ENCODE data around the gene TMA7.

The TMA7 gene

DNA sequence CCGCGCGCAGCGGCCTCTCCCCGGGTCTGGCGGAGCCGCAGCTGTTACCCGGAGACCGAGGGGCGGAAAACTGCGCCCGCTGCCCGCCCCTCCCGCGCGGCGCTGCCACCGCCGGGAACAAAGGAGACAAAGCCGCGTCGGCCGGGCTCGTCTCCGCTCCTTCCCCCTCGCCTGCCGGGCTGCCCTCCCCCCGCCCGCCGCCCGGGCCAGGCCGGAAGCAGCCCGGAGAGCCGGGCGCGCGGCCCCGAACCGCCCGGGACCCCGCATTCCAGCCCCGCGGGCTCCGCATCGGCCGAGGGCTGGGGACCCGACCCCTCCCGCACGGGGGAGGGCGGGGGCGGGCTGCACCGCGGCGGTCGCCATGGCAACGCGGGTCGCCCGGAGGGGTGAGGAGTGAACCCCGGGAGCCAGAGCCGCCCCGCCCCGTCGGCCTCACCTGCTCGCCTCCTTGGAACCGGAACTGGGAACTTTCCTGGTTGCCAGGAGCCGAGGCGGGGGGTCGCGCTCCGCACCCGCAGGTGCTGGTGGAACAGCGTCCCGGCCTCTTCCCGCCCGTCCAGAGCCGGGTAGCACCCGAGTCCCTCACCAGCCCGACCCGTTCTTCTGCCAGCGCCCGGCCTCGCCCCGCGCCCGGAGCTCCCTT, 10.6 kb upstream of the TMA7 start:
- TF ChIP-seq, protein P1, sequence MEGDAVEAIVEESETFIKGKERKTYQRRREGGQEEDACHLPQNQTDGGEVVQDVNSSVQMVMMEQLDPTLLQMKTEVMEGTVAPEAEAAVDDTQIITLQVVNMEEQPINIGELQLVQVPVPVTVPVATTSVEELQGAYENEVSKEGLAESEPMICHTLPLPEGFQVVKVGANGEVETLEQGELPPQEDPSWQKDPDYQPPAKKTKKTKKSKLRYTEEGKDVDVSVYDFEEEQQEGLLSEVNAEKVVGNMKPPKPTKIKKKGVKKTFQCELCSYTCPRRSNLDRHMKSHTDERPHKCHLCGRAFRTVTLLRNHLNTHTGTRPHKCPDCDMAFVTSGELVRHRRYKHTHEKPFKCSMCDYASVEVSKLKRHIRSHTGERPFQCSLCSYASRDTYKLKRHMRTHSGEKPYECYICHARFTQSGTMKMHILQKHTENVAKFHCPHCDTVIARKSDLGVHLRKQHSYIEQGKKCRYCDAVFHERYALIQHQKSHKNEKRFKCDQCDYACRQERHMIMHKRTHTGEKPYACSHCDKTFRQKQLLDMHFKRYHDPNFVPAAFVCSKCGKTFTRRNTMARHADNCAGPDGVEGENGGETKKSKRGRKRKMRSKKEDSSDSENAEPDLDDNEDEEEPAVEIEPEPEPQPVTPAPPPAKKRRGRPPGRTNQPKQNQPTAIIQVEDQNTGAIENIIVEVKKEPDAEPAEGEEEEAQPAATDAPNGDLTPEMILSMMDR (IDR thresholded peaks at IDR 0.05; ENCODE audit: borderline replicate concordance, insufficient read depth, low read depth, low read length) = no peak
- peak overlapping the region; percentile 75 for H3K4me3 ChIP-seq (ENCODE audit: low read depth, low read length)

DNA sequence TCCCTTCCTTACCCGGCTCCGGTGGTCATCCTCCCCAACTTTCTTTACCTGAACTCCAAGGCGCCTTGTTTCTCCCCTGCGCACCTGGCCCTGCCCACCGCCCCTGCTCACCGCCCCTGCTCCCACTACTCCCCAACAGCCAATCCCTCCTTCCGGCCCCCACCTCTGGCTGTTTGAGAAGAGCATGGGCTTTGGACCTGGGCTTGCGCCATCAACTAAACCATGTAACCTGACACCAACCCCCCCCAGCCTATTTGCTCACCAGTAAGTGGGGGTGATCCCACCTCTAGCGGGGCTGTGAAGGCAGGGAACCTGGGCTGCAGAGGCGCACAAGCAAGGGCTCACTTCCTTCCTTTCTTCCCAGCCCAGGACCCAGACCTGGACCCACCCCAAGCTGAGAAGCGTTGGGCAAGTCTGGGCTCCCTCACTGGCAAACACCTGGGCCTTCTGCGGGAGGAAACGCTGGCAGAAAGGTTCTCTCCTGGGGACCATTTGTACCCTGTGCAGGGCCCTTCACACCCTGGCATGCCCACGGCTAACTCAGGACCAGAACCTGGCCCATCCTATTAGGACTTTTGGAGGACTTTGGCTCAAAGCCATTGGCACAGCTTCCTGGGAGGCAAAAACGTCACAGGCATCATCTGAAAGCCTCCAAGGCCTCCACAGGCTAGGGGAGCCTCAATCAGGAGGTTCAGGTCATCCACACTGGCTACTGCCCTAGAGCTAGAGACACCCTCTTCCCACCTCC, 9.9 kb upstream of the TMA7 start, which contains the start of gene PLXNB1:
PLXNB1 (minus strand) TSS at position 127 of the 748 bp plus-strand sequence. CDS start 5,475 bp downstream, outside the sequence.
- TF ChIP-seq, protein P1 (IDR thresholded peaks at IDR 0.05; ENCODE audit: borderline replicate concordance, insufficient read depth, low read depth, low read length) = no peak
- peak within 1 kb of the TSS; percentile 75 for H3K4me3 ChIP-seq (ENCODE audit: low read depth, low read length)

DNA sequence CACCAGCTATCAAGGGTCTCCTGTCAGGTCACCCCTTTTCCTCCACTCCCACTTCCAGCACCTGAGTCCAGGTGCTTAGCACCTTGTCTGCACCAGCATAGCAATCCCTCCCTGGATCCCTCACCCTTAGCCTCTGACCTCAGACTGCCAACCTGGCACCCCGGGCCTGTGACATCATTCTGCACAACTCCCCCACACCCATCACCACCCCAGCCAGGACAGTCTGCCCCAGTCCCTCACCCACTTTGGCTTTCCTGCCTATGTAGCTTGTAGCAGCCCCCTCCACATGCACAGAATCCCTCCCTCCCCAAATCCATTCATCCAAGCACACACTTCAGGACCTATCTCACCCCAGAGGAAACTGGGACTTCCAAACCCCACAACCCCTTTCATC, 9.4 kb upstream of the TMA7 start:
- no peak overlapping the region for H3K4me3 ChIP-seq (ENCODE audit: low read depth, low read length)
- TF ChIP-seq, protein P1 (IDR thresholded peaks at IDR 0.05; ENCODE audit: borderline replicate concordance, insufficient read depth, low read depth, low read length) = no peak

DNA sequence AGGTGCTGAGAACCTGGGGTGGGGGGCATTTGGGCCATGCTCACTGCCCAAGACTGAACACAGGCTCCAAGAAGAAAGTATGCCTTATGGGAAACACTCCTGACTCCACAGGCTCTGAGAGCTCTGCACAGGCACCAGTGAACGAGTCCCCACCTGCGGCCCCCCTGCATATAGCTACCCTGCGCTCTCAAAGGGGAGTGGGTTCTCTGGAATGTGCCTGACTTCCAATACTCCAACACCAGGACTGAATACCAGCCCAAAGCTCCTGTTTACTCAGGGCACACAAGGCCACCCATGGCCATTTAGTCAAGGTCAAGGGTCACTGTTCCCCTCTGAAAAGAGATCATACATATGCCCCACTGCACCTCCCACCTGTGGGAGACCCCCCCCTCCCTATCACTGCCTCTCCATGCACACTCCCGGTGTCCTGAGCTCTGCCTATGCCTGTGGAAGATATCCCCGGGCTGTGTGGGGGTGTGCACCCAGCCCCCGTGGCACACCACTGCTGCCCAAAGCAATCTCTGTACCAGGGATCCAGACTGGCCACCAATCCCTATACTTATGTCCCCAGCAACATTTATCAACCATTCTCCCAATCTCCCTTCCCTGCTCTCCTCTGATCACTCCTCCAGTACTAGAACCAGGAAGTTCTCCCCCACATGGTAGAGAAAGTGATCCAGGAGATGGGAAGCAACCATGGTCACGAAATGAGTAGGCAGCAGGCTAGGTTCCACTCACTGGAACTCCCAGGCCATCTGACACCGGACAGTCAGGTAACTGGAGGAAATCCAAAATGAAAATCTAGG, 8.6 kb upstream of the TMA7 start:
- no peak overlapping the region for H3K4me3 ChIP-seq (ENCODE audit: low read depth, low read length)
- TF ChIP-seq, protein P1 (IDR thresholded peaks at IDR 0.05; ENCODE audit: borderline replicate concordance, insufficient read depth, low read depth, low read length) = no peak

DNA sequence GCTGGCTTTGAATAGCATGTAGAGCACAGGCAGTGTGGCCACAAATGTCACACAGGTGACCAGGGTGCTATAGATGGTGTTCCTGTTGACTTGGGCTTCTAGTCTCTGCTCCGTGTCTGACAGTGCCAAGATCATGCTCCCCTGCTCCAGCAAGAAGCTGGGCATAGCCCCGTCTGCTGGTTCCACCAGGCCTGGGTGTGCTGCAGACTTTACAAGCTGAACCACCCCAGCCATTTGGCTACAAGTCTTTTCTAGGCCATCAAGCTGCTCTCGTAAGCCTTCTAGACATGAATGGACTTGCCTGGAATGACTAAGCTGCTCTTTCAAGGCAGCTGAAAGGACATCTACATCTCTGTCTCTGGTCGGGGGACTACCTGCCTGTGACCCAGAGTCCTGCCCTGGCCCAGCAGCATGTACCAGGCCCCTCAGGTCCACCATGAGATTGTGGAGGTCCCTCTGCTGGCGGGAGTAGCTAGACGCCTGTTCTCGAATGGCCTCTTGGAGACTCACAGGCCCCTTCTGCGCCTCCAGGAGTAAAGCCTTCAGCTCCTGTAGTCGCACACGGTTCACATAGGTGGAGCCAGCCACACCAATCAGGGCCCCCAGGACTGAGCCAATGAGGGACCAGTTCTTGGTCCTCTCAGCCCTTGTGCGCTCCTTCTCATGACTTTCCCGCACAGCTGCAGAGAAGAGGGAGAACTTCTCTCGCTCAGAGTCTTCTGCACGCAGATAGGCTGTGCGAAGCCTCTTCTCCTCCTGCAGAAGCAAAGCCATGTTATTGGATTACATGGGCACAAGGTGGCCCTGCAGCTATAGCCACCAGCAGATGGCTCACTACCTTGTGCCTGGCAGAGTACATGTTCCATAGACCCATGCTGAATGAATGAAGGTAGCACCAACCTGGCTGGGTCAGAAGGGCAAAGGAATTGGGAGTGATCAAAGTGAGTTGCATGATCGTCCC, 7.4 kb upstream of the TMA7 start:
- no peak overlapping the region for H3K4me3 ChIP-seq (ENCODE audit: low read depth, low read length)
- TF ChIP-seq, protein P1 (IDR thresholded peaks at IDR 0.05; ENCODE audit: borderline replicate concordance, insufficient read depth, low read depth, low read length) = no peak; the same call in 1 of the 2 replicates

DNA sequence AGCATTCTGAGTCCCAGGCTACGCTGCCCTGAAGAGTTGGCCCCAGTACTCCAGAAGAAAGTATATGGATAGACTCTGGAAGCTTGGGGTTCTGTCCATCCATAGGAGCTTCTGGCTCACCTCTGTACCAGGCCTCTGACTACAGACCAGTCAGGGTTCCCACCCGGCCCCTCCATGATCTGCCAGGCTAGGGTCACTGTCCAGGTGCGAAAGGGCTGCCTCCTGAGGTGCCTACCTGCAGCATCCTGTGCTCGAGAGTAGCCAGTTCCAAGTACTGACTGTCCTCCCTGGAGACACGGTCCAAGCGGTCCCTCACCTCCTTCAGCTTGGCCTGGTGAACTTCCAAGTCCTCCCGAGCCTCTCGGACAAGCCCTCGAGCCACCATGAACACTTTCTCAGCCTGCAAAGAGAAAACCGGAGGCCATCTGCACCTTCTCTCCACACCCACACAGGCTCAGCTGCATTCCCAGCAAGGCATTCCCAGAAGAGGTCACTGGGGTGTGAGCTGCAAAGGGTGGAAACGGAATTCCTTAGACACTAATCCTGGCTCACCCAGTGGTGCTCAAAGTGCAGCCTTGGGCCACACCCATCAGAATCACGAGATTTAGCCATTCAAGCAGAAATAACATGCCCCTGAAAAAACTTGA, 6.5 kb upstream of the TMA7 start:
- TF ChIP-seq, protein P1 (IDR thresholded peaks at IDR 0.05; ENCODE audit: borderline replicate concordance, insufficient read depth, low read depth, low read length) = no peak
- H3K4me3 ChIP-seq (ENCODE audit: low read depth, low read length) = no peak overlapping the region

Measured in GM12875 (cell line).